RWPE2 (cell line): ENCODE data around the gene GNL3.

Experiments used
- ATAC-seq: fragments of 200-7000 bp; cut with Tn5 transposase; 3 replicates; pipeline ENCODE4 v1.9.1; 2021; ENCODE audit warnings: low read depth
- DNase-seq: peaks from one replicate; pipeline ENCODE4 v3.0.0-alpha.2; 2020; ENCODE audit warnings: low spot score
- H3K27ac ChIP-seq: fragments of 450-650 bp; 2 replicates; pipeline ENCODE4 v1.5.1; 2017; ENCODE audit warnings: mild to moderate bottlenecking; ENCODE audit not compliant: poor library complexity, severe bottlenecking
- H3K27me3 ChIP-seq: fragments of 250-450 bp; sonication (Bioruptor Pico); 2 replicates; pipeline ENCODE4 v1.5.1; 2021; ENCODE audit warnings: mild to moderate bottlenecking, moderate library complexity; ENCODE audit not compliant: insufficient read depth, poor library complexity, severe bottlenecking
- H3K36me3 ChIP-seq: fragments of 250-450 bp; sonication (Bioruptor Pico); 2 replicates; pipeline ENCODE4 v1.5.1; 2020; ENCODE audit warnings: low read depth, mild to moderate bottlenecking, moderate library complexity
- H3K4me1 ChIP-seq: fragments of 250-450 bp; sonication (Bioruptor Pico); 2 replicates; pipeline ENCODE4 v1.5.1; 2021; ENCODE audit warnings: mild to moderate bottlenecking, moderate library complexity; ENCODE audit not compliant: insufficient read depth, poor library complexity, severe bottlenecking
- H3K4me3 ChIP-seq: fragments of 250-450 bp; sonication (Bioruptor Pico); 2 replicates; pipeline ENCODE4 v1.5.1; 2021; ENCODE audit warnings: mild to moderate bottlenecking, moderate library complexity; ENCODE audit not compliant: severe bottlenecking
- H3K9me3 ChIP-seq: fragments of 250-450 bp; sonication (Bioruptor Pico); 2 replicates; pipeline ENCODE4 v1.5.1; 2021; ENCODE audit warnings: mild to moderate bottlenecking, moderate library complexity; ENCODE audit not compliant: severe bottlenecking
- TF ChIP-seq, protein P1 (sequence below): fragments of 450-650 bp; IDR thresholded peaks from one replicate; pipeline ENCODE4 v1.5.1; 2017; ENCODE audit warnings: mild to moderate bottlenecking, moderate library complexity; ENCODE audit not compliant: poor library complexity, severe bottlenecking

Gene GNL3

DNA sequence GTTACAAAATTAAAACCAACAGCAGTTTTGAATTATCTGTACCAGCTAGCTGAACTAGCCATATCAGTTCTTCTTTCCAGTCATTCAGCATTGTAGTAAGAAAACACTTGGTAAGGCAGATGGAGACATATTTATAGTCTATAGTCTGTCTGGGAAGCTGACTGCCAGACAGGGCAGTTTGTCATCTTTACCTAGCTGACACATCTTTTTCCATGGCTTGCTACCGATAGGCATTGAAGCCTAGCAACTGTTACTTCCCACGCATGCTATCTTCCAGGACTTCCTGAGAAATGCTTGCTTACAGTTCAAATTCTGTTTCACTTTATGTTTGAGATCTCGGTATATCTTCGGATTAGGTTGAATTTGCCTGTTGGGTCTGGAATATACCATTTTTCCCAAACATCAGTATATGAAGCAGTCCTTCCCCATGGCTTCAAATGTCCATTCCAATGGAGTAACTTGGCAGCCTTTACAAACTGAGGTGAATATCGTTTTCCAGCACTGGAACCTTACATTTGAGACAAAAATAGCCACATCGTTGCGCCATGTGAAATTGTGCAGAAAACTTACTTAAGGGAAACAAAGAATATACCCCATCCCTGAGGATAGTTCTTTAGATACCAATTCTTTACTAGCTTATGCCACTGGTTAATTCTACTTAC is 8.8 kb downstream of the GNL3 start:
- Histone ChIP-seq H3K27me3 (no peaks in the 10 kb centered on the region), H3K4me1 (no peaks in the 10 kb centered on the region), H3K4me3 (no peak overlapping the region), H3K36me3 (peaks cover 98% of the 10 kb centered on the region), H3K27ac (no peak overlapping the region), H3K9me3 (no peaks in the 10 kb centered on the region)
- no peak for DNase-seq
- ATAC-seq, result no peak; the same call in 2 of the 3 replicates
- TF ChIP-seq, protein P1, sequence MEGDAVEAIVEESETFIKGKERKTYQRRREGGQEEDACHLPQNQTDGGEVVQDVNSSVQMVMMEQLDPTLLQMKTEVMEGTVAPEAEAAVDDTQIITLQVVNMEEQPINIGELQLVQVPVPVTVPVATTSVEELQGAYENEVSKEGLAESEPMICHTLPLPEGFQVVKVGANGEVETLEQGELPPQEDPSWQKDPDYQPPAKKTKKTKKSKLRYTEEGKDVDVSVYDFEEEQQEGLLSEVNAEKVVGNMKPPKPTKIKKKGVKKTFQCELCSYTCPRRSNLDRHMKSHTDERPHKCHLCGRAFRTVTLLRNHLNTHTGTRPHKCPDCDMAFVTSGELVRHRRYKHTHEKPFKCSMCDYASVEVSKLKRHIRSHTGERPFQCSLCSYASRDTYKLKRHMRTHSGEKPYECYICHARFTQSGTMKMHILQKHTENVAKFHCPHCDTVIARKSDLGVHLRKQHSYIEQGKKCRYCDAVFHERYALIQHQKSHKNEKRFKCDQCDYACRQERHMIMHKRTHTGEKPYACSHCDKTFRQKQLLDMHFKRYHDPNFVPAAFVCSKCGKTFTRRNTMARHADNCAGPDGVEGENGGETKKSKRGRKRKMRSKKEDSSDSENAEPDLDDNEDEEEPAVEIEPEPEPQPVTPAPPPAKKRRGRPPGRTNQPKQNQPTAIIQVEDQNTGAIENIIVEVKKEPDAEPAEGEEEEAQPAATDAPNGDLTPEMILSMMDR, result no peak

DNA sequence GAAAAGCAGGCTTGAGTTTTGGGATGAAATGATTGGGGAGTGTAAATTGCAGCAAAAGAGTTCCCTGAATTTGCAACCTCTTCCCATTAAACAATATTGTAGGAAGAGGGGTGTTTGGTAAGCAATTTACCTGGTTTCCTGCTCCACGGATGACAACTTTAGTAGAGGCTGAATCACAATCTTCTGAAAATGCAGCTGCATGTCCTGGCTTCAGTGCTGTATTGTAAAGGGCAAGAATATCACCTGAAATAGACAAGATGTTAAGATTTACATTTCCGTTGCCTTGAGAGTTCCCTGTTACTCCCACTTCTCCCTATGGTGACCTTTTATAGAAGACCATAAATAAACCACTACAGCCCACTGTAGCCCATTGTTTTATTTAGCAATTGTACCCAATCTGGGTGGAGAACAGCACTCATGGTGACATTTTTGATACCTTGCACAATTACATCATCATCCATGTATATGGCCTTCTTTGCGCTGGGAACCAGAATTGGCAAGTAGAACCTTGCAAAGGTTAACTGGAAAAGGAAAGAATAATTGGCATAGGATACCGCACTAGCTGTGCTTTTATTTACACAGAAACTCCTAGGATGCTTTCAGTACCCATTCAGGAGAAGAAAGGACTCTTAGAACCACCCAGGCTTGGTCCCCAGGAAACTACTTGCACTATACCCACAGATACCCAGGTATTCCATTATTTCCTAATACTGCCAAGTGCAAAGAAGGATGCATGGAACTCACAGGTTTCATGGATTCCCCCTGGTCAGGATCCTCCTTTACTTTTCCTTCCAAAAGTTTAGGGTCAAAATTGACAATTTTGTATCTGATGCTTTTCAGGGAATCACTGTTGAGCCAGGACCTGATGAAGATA is 10.2 kb downstream of the GNL3 start:
- peaks cover 95% of the 10 kb centered on the region for H3K36me3 ChIP-seq

DNA sequence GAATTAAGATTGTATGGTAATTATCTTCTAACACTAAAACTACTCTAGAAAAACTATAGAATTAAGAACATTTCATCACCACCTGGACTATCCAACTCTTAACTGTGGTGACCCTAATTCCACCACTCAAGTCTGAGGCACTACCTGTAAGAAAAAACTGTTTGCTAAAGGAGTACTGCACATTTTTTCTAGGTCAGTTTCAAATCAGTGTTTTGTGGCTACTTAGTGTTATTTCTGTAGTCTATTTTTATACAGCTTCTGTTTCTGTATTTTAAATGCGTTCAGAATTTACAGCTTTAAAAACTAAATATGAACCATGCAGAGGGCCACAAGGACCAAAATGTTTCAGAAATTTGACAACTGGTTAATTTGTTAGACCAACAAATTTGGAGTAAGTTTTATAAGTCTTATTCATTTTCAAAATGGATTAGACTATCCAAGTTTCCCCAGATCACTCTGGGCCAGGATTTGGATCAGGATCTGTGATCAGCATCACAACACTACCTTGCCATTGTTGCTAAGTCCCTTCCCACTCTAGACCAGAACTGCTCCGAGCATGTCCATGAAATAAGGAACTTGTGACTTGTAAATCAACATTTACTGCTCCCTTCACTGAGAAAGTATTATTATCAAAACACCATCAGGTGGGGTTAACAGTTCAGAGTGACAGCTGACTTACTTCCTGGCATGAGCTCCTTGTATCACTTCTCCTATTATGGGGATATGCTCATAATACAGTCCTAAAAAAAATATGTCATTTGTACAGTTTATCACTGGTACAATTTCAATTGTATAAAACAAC is 11.2 kb downstream of the GNL3 start:
- peaks cover 92% of the 10 kb centered on the region for H3K36me3 ChIP-seq
- H3K27ac ChIP-seq, result no peak overlapping the region
- ATAC-seq (no peak; the same call in 2 of the 3 replicates), DNase-seq (no peak)
- TF ChIP-seq, protein P1, result no peak
- no peaks in the 10 kb centered on the region for H3K4me1 ChIP-seq
- no peaks in the 10 kb centered on the region for H3K27me3 ChIP-seq
- H3K9me3 ChIP-seq, result no peaks in the 10 kb centered on the region
- H3K4me3 ChIP-seq, result no peak overlapping the region

More for the DNA sequence above, 10.2 kb downstream of the GNL3 start:
- DNase-seq, result no peak
- ATAC-seq, result no peak; the same call in 1 of the 3 replicates
- Histone ChIP-seq H3K27me3 (no peaks in the 10 kb centered on the region), H3K4me3 (no peak overlapping the region), H3K27ac (no peak overlapping the region), H3K4me1 (no peaks in the 10 kb centered on the region), H3K9me3 (no peaks in the 10 kb centered on the region)
- TF ChIP-seq, protein P1, result no peak

DNA sequence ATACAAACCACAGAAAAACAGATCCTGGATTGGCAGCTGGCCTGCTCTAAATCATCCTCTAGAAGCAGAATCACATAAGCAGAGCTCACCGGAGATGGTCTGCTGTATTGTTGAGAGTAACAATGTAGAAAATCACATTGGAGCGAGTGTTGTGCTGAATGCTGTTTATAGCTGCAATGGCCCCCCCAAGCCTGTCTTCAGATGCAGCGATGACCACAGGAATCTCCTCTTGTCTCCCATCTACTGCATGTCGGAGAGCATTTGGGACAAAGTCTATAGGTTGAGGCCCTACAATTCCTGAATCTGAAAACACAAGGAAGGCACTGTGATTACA is 11.8 kb downstream of the GNL3 start:
- H3K36me3 ChIP-seq, result peaks cover 87% of the 10 kb centered on the region
- no peaks in the 10 kb centered on the region for H3K9me3 ChIP-seq

More for the DNA sequence above, 11.8 kb downstream of the GNL3 start:
- no peaks in the 10 kb centered on the region for H3K4me1 ChIP-seq
- TF ChIP-seq, protein P1, result no peak
- 0 out of 3 replicates have a peak, but pooled peaks have one; percentile 4 for ATAC-seq
- DNase-seq, result no peak
- H3K4me3 ChIP-seq, result no peak overlapping the region
- no peak overlapping the region for H3K27ac ChIP-seq
- H3K27me3 ChIP-seq, result no peaks in the 10 kb centered on the region
